GM23248 (cell line): ENCODE data around the gene C9orf43.

Source experiments
- EZH2 ChIP-seq: fragments of 200-600 bp; sonication (generic); IDR thresholded peaks from 2 replicates; pipeline ENCODE4 v1.6.1; 2018; ENCODE audit warnings: antibody characterized with exemption, mild to moderate bottlenecking; ENCODE audit not compliant: insufficient read depth, poor library complexity, severe bottlenecking
- EZH2phosphoT487 ChIP-seq: fragments of 200-600 bp; sonication (generic); IDR thresholded peaks from 2 replicates; pipeline ENCODE4 v1.6.1; 2018; ENCODE audit warnings: antibody characterized with exemption, moderate library complexity, mild to moderate bottlenecking, low read depth; ENCODE audit not compliant: insufficient read depth

DNA sequence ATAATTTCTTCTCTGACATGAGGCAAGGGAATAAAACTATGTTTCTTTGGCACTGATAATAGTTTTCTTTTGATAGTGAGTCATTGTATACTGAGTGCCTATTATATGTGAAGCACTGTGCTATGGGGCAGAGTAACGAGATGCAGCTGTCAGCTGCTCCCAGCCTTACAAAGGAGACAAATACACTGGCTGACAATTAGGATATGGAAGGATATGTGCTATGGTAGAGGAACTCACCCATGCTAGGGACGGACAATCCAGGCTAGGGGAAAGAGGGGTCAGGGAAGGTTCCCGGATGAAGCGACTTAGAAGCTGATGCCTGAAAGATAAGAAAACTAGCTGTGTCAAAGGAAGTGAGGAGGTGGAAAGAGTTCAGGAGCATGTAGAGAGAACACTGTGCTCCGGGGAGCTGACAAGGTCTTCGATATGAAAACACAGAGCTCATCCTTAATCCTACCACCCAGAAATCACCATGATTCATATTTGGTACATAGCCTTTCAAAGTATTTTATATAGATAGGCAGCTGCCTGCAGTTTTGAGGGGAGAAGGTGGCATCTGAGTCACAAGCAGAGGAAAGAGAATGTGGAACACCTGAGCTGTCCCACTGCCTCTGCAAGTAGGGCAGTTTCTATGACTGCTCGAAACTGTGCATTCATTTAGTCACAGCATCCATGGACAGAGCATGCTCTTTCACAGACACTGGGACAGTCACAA is 49.1 kb upstream of the C9orf43 start:
- TF ChIP-seq EZH2 (no peak), EZH2phosphoT487 (no peak)
